IMR-90 (cell line): Measurements from ENCODE around the gene FRYL. TPM values are rescaled to one million over a fixed set of nuclear protein-coding genes. Genes with fewer than 3 reads are reported as not detected.

Experiments used
- ATAC-seq: fragments of 200-7000 bp; cut with Tn5 transposase; 2 replicates; pipeline ENCODE4 v1.9.1; 2020; ENCODE audit warnings: low read depth, mild to moderate bottlenecking, moderate library complexity
- BruUV-seq: library from RNA; stranded (reverse); fragments of 400-500 nt; replicated peaks from 2 replicates; lab custom pipeline; 2021; lab: Mats Ljungman, UMichigan
- CTCF ChIA-PET: fragments of 300-600 bp; formaldehyde crosslinking; extraction: SDS; loops from one replicate; lab custom pipeline; 2021; ENCODE audit warnings: antibody characterized with exemption; lab: Yijun Ruan, JAX
- POLR2A ChIA-PET: fragments of 300-600 bp; sonication (Branson Sonifier 250); formaldehyde crosslinking; loops from one replicate; lab custom pipeline; 2022; ENCODE audit warnings: antibody characterized with exemption; ENCODE audit not compliant: unreplicated experiment; lab: Charles Lee
- DNase-seq: peaks from one replicate; pipeline ENCODE4 v3.0.0; 2013
- H2AFZ ChIP-seq: replicated peaks from 2 replicates; pipeline ENCODE3; 2013; ENCODE audit warnings: low read length, mild to moderate bottlenecking; ENCODE audit not compliant: poor library complexity
- H2AK5ac ChIP-seq: 2 replicates; pipeline ENCODE4 v1.6.1; 2013; ENCODE audit warnings: low read depth, low read length, inconsistent platforms
- H2AK9ac ChIP-seq: replicated peaks from 2 replicates; pipeline ENCODE3; 2013; ENCODE audit warnings: mild to moderate bottlenecking, low read depth, low read length, moderate library complexity; ENCODE audit not compliant: poor library complexity
- H2BK120ac ChIP-seq: 2 replicates; pipeline ENCODE4 v1.6.1; 2013; ENCODE audit warnings: low read depth, low read length, inconsistent platforms
- H2BK15ac ChIP-seq: 3 replicates; pipeline ENCODE4 v1.6.1; 2013; ENCODE audit warnings: low read depth, low read length, inconsistent platforms
- H2BK20ac ChIP-seq: 2 replicates; pipeline ENCODE4 v1.6.1; 2013; ENCODE audit warnings: low read depth, mild to moderate bottlenecking, inconsistent platforms, low read length, moderate library complexity
- H2BK5ac ChIP-seq: 2 replicates; pipeline ENCODE4 v1.6.1; 2013; ENCODE audit warnings: mild to moderate bottlenecking, low read depth, low read length, inconsistent platforms; ENCODE audit not compliant: poor library complexity, severe bottlenecking
- H3K14ac ChIP-seq: replicated peaks from 2 replicates; pipeline ENCODE4 v1.6.1; 2013; ENCODE audit warnings: low read depth, low read length, inconsistent platforms
- H3K18ac ChIP-seq: 2 replicates; pipeline ENCODE4 v1.6.1; 2013; ENCODE audit warnings: low read depth, low read length, control low read depth
- H3K23ac ChIP-seq: 2 replicates; pipeline ENCODE4 v1.6.1; 2013; ENCODE audit warnings: low read depth, low read length, inconsistent platforms
- H3K27ac ChIP-seq: 2 replicates; pipeline ENCODE4 v1.5.1; 2013; ENCODE audit warnings: mild to moderate bottlenecking, control low read depth, low read length; ENCODE audit not compliant: insufficient read depth
- H3K27me3 ChIP-seq: 2 replicates; pipeline ENCODE4 v1.6.1; 2013; ENCODE audit warnings: low read length; ENCODE audit not compliant: control insufficient read depth, insufficient read depth
- H3K36me3 ChIP-seq: 2 replicates; pipeline ENCODE4 v1.6.1; 2013; ENCODE audit warnings: low read length, mixed read lengths; ENCODE audit not compliant: control insufficient read depth, insufficient read depth
- H3K4ac ChIP-seq: 2 replicates; pipeline ENCODE4 v1.6.1; 2013; ENCODE audit warnings: low read depth, low read length, inconsistent platforms
- H3K4me1 ChIP-seq: 2 replicates; pipeline ENCODE4 v1.6.1; 2013; ENCODE audit warnings: low read length, mixed read lengths; ENCODE audit not compliant: control insufficient read depth, insufficient read depth
- H3K4me2 ChIP-seq: 2 replicates; pipeline ENCODE4 v1.6.1; 2013; ENCODE audit warnings: low read depth, mild to moderate bottlenecking, control low read depth, low read length, moderate library complexity
- H3K4me3 ChIP-seq: 2 replicates; pipeline ENCODE4 v1.5.1; 2013; ENCODE audit warnings: low read depth, mild to moderate bottlenecking, control low read depth, low read length, moderate library complexity; ENCODE audit not compliant: insufficient read depth
- H3K56ac ChIP-seq: 2 replicates; pipeline ENCODE4 v1.6.1; 2013; ENCODE audit warnings: low read length, inconsistent platforms; ENCODE audit not compliant: insufficient read depth; ENCODE audit errors: extremely low read depth
- H3K79me1 ChIP-seq, 2 experiments: 2 replicates each; pipeline ENCODE4 v1.6.1; 2013; ENCODE audit warnings: low read length in 2 of 2, inconsistent platforms in 1 of 2, low read depth in 1 of 2
- H3K9ac ChIP-seq: 2 replicates; pipeline ENCODE4 v1.6.1; 2013; ENCODE audit warnings: low read depth, low read length, control low read depth
- H3K9me1 ChIP-seq: 2 replicates; pipeline ENCODE4 v1.6.1; 2013; ENCODE audit warnings: low read length, inconsistent platforms; ENCODE audit not compliant: insufficient read depth
- H3K9me3 ChIP-seq: 2 replicates; pipeline ENCODE4 v1.6.1; 2013; ENCODE audit warnings: low read length; ENCODE audit not compliant: control insufficient read depth, insufficient read depth
- H4K20me1 ChIP-seq: 2 replicates; pipeline ENCODE4 v1.6.1; 2013; ENCODE audit warnings: low read length, inconsistent platforms; ENCODE audit not compliant: insufficient read depth
- H4K5ac ChIP-seq: 2 replicates; pipeline ENCODE4 v1.6.1; 2013; ENCODE audit warnings: mild to moderate bottlenecking, low read depth, low read length, control low read depth
- H4K8ac ChIP-seq, 2 experiments: 2 replicates each; pipeline ENCODE4 v1.6.1; 2013; ENCODE audit warnings: low read depth in 2 of 2, low read length in 2 of 2, control low read depth in 1 of 2, inconsistent platforms in 1 of 2
- H4K91ac ChIP-seq: 2 replicates; pipeline ENCODE4 v1.6.1; 2013; ENCODE audit warnings: low read depth, low read length, inconsistent platforms; ENCODE audit not compliant: insufficient read depth
- BHLHE40 ChIP-seq: fragments of 150-350 bp; IDR thresholded peaks from 2 replicates; pipeline ENCODE4 v1.6.1; 2016; ENCODE audit warnings: mild to moderate bottlenecking, low read depth, low read length
- CEBPB ChIP-seq: IDR thresholded peaks from 2 replicates; pipeline ENCODE4 v1.6.1; 2012; ENCODE audit warnings: low read depth, low read length, improper control_type of control experiment
- CHD1 ChIP-seq: IDR thresholded peaks from 2 replicates; pipeline ENCODE4 v1.6.1; 2012; ENCODE audit warnings: low read depth, low read length, improper control_type of control experiment
- CTCF ChIP-seq: conservative IDR thresholded peaks from 2 replicates; pipeline ENCODE4 v1.5.1; 2012; ENCODE audit warnings: mild to moderate bottlenecking, low read depth, low read length, improper control_type of control experiment
- ELK1 ChIP-seq: fragments of 150-350 bp; IDR thresholded peaks from 2 replicates; pipeline ENCODE4 v1.6.1; 2016; ENCODE audit warnings: low read depth, mild to moderate bottlenecking, low read length, moderate library complexity, borderline replicate concordance
- FOS ChIP-seq: fragments of 150-350 bp; IDR thresholded peaks from 2 replicates; pipeline ENCODE4 v1.6.1; 2016; ENCODE audit warnings: low read depth, low read length
- MAFK ChIP-seq: IDR thresholded peaks from 2 replicates; pipeline ENCODE4 v1.6.1; 2012; ENCODE audit warnings: low read depth, low read length, improper control_type of control experiment
- MAZ ChIP-seq: IDR thresholded peaks from 2 replicates; pipeline ENCODE4 v1.6.1; 2012; ENCODE audit warnings: low read depth, mild to moderate bottlenecking, low read length, improper control_type of control experiment, moderate library complexity, borderline replicate concordance
- MXI1 ChIP-seq: IDR thresholded peaks from 2 replicates; pipeline ENCODE4 v1.6.1; 2012; ENCODE audit warnings: low read depth, mild to moderate bottlenecking, low read length, moderate library complexity, borderline replicate concordance
- NFE2L2 ChIP-seq: fragments of 150-350 bp; IDR thresholded peaks from 2 replicates; pipeline ENCODE4 v1.6.1; 2016; ENCODE audit warnings: low read depth, mild to moderate bottlenecking, low read length
- POLR2A ChIP-seq: IDR thresholded peaks from 2 replicates; pipeline ENCODE4 v1.6.1; 2012; ENCODE audit warnings: mild to moderate bottlenecking, low read depth, low read length
- RAD21 ChIP-seq: IDR thresholded peaks from 2 replicates; pipeline ENCODE4 v1.6.1; 2012; ENCODE audit warnings: low read length, improper control_type of control experiment
- RCOR1 ChIP-seq: IDR thresholded peaks from 2 replicates; pipeline ENCODE4 v1.6.1; 2012; ENCODE audit warnings: mild to moderate bottlenecking, low read length, improper control_type of control experiment; ENCODE audit not compliant: insufficient replicate concordance
- RFX5 ChIP-seq: IDR thresholded peaks from 2 replicates; pipeline ENCODE4 v1.8.0; 2012; ENCODE audit warnings: low read depth, mild to moderate bottlenecking, low read length, moderate library complexity
- SMC3 ChIP-seq: fragments of 150-350 bp; IDR thresholded peaks from 2 replicates; pipeline ENCODE4 v1.6.1; 2016; ENCODE audit warnings: low read depth, mild to moderate bottlenecking, antibody characterized with exemption, low read length, moderate library complexity
- USF2 ChIP-seq: fragments of 150-350 bp; IDR thresholded peaks from 2 replicates; pipeline ENCODE4 v1.6.1; 2017; ENCODE audit warnings: mild to moderate bottlenecking, antibody characterized with exemption, low read length, low read depth
- WGBS, 2 experiments: methylation state at CpG; one replicate each; pipeline versions ENCODE4 v1.1.5 to v1.1.7; 2013; ENCODE audit warnings: missing lambda C conversion rate in 2 of 2; ENCODE audit not compliant: insufficient read length in 1 of 2; ENCODE audit errors: extremely low coverage in 2 of 2; 5-methylcytosine and 5-hydroxymethylcytosine counted together
- dilution Hi-C: fragments of 300-500 bp; cut with HindIII; formaldehyde crosslinking; loops from one replicate; pipeline ENCODE4 v1.14.3; 2018; ENCODE audit warnings: low sequenced_read_pairs; ENCODE audit not compliant: unreplicated experiment
- in situ Hi-C: fragments of 300-500 bp; cut with MboI; formaldehyde crosslinking; loops from 3 replicates; pipeline ENCODE4 v1.14.3; 2019; ENCODE audit warnings: low sequenced_read_pairs, inconsistent platforms, mixed read lengths
- intact Hi-C: fragments of 100-400 bp; cut with micrococcal nuclease; formaldehyde crosslinking; loops from 2 replicates; pipeline ENCODE4 v1.10.0; 2022
- polyA plus RNA-seq, 3 experiments: library from polyadenylated mRNA; depleted of rRNA; stranded (reverse); fragments of >200 nt; gene quantifications; 2 replicates each; pipeline ENCODE4 v1.2.3, GENCODE V29; 2012; ENCODE audit warnings: low replicate concordance in 1 of 3
- total RNA-seq: library from RNA; depleted of rRNA; stranded (reverse); fragments of >200 nt; gene quantifications from 2 replicates; pipeline ENCODE4 v1.2.3, GENCODE V29; 2012

The FRYL gene
- total and polyA plus RNA-seq, 2 of the 4 experiments (the other 2 are of a cell fraction) = 9.9 to 77.4 TPM

- no peak overlapping the region for H3K18ac ChIP-seq
- peaks cover 9% of the 10 kb centered on the region for H3K4me1 ChIP-seq
- no peak for TF ChIP-seq POLR2A
- no peak for TF ChIP-seq CTCF
- TF ChIP-seq RAD21 = no peak
- TF ChIP-seq FOS = no peak
- no peak for TF ChIP-seq SMC3
- no peak for TF ChIP-seq MAFK
- no peak for TF ChIP-seq NFE2L2
- TF ChIP-seq BHLHE40 = no peak
- TF ChIP-seq USF2 = no peak
- TF ChIP-seq CEBPB = no peak
- TF ChIP-seq ELK1 = no peak
- TF ChIP-seq CHD1 = no peak
- TF ChIP-seq RCOR1 = no peak
- TF ChIP-seq MAZ = no peak
- no peak for TF ChIP-seq RFX5
- no peak for TF ChIP-seq MXI1
- no peak overlapping the region for H3K27ac ChIP-seq
- CTCF ChIA-PET = no interaction called here
- no peak overlapping the region for H2BK5ac ChIP-seq
- H3K4me3 ChIP-seq = no peak overlapping the region
- no peak overlapping the region for H3K23ac ChIP-seq
- no TSS peak for BruUV-seq
- no peak overlapping the region for H2AK5ac ChIP-seq
- no peak overlapping the region for H2BK120ac ChIP-seq
- no peak overlapping the region for H2BK20ac ChIP-seq
- DNase-seq (no peak), ATAC-seq (no peak)
- POLR2A ChIA-PET = no interaction called here
- H2AK9ac ChIP-seq = no peak overlapping the region
- no peak overlapping the region for H4K8ac ChIP-seq
- no peaks in the 10 kb centered on the region for H3K27me3 ChIP-seq
- no peak overlapping the region for H3K14ac ChIP-seq
- H3K9me3 ChIP-seq = no peaks in the 10 kb centered on the region
- H4K5ac ChIP-seq = no peak overlapping the region
- H3K4me2 ChIP-seq = no peak overlapping the region
- H3K79me1 ChIP-seq = peaks cover 12 to 42% of the 10 kb centered on the region in 2 experiments
- no peak overlapping the region for H2AFZ ChIP-seq
- H3K36me3 ChIP-seq = no peaks in the 10 kb centered on the region
- no peak overlapping the region for H4K91ac ChIP-seq
- no CpG with 5 or more reads among the region's 3 CpGs for WGBS, 2 experiments
- no peak overlapping the region for H3K4ac ChIP-seq
- dilution Hi-C loops = no loop called here
- peaks cover 9% of the 10 kb centered on the region for H3K9me1 ChIP-seq
- H4K20me1 ChIP-seq = peaks cover 13% of the 10 kb centered on the region; the same call in 1 of the 2 replicates
- in situ Hi-C loops = no loop called here
- H3K56ac ChIP-seq = no peak overlapping the region
- intact Hi-C loops = loop anchor here (5.0 kb wide), 1 partner anchor 137 kb away; no protein-coding TSS in a partner anchor
- no peak overlapping the region for H3K9ac ChIP-seq
- no peak overlapping the region for H2BK15ac ChIP-seq
These were observed 140.3 kb downstream of the FRYL start for GRCh38 chr4:48639807-48640206.
